HS-5 (cell line): ENCODE measurements around the gene SPPL2C.
"Not testable (repeated sequence)": the region's sequence is repeated elsewhere in the genome, so short reads cannot be mapped to it uniquely, and the experiment has no call there.

Experiments used
- DNase-seq: peaks from one replicate; pipeline ENCODE4 v3.0.0-alpha.2; 2012; ENCODE audit warnings: low read depth

Gene SPPL2C

GRCh38 chr17:45851022-45851421, 6.3 kb downstream of the SPPL2C start:
- DNase-seq, result no peak

DNA sequence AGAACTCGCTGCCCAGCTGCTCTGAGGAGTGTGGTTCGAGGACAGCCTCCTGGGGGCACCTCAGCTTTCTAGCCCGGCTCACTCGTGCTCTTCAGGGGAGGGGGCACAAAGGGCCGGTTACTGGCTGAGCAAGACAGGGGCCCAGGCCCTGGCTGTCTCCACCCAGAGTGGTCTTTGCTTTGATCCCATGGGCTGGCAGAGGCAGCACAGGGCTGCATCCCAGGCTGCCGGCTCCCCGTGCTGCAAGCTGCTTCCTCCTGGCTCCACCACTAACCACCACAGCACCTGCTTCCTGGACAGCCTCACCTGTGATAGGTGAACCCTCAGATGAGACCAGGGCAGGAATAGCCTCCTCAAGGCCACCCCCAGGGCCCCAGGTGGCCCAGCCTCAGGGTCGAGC, 6.8 kb downstream of the SPPL2C start:
- no peak for DNase-seq

DNA sequence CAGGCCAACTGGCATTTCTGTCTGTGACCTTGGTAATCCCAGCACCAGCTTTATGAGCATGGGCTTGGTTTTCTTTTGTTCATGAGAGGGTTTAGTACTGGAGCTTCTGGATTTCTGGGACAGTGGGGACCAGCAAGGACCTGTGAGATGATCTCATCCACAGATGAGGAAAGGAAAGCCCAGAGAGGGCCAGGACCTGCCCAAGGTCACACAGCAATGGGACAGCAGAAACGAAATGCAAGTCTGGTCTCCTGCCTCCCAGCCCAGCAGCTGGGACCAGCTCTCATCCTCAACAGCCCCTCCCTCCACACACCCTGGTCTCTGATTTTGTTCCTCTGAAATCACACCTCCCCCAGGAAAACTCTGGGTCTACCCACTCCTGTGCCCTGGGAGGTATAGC, 7.2 kb downstream of the SPPL2C start:
- no peak for DNase-seq

- no peak for DNase-seq
Measured at GRCh38 chr17:45852535-45853297, 8.0 kb downstream of the SPPL2C start.

DNA sequence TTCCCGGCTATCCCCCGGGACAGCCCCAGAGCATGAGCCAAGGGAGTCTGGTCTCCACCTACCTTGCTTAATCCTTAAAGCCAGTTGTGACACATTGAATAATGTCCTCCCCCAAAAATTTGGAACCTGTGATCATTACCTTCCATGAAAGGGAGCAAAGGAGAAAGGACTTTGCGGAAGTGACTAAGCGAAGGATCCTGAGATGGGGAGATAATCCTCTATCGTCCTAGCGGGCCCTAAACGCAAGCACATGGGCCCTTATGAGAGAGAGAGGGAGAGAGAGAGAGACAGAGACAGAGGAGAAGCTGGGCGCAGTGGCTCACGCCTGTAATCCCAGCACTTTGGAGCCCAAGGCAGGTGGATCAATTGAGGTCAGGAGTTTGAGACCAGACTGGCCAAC, 9.5 kb downstream of the SPPL2C start:
- no peak for DNase-seq

DNA sequence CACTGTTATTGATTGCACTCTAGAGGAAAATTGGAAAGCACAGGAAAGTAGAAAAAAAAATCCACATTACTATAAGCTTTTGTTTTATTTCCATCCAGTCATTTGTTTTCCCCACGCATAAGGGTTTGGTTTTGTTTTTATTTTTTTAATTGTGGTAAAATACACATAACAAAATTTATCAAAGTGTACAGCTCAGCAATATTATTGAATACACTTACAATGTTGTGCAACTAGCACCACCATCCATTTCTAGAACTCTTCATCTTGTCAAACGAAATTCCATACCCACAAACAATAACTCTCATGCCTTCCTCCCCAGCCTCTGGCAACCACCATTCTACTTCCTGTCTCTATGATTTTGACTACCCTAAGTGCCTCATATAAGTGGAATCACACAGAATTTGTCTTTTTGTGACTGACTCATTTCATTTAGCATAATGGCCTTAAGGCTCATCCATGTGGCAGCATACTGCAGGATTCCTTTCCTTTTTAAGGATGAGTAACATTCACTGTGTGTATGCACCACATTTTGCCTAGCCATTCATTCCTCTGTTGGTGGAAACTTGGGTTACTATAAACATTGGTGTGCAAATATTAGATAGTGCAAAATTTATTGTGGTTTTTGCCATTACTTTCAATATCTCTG, 11.1 kb downstream of the SPPL2C start:
- DNase-seq, result no peak

- no peak for DNase-seq
Measured at GRCh38 chr17:45857977-45858708, 13.5 kb downstream of the SPPL2C start.

DNA sequence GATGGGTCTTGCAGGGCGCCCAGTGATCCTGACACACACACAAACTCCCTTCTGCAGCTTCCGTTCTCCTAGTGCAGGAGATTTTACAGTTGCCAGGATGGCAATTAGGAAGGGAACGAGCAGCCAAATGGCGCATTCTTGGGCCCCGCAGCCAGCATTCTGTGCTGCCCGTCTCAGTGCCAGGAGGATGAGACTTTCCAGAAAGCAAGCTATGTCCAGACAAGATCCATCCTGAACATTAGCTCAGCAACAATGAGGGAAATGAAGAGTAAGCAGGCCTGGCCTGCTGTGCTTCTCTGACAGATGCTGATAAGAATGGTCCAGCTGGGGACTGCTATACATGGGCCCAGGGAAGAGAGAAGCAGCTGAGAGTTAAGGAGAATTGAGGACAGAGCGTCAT, 16.5 kb downstream of the SPPL2C start:
- DNase-seq, result no peak

DNA sequence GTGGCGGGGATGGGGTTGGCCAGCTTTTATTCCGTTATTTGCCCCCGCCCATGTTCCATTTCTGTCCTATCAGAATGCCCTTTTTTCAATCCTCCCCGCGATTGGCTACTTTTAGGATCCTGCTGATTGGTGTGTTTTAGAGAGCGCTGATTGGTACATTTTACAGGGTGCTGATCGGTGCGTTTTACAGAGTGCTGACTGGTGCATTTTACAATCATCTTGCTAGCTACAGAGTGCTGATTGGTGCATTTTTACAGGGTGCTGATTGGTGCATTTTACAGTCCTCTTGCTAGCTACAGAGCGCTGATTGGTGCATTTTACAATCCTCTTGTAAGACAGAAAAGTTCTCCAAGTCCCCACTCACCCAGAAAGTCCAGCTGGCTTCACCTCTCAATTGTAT, 17.4 kb downstream of the SPPL2C start:
- DNase-seq, result not testable (repeated sequence)

DNA sequence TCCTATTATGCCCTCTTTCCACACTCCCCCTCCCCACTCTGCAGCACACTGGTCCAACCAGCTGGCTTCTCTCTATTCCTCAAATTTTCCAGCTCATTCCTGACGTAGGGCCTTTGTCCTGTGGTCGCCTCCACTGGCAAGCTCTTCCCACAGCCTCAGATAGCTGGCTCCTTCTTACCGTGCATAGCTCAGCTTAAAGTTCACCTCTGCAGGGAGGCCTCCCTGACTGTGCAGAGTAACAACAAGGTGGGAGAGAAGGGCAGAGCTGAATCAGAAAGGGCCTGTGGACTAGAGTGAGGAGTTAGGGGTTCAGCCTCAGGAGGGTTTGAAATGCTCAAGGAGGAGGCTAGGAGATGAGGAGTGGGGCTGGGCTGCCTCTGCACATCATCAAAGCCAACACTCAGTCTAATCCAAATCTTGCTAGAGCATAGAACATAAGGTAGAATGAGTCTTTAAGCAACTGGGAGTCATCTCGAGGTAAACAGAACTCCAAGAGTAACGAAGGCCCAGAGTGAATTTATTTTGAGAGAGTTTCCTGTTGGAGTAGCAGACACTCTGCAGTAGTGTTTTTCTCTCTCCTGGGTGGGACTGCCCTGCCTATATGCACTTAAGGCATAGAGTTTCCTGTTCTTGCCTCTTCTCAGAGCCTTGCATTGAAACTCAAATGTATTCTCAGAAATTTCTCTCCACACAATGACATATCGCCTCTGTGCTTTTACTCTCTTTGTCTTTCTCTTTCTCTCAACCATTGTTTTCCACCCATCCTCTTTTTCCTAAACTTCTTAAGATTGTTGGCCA, 19.4 kb downstream of the SPPL2C start:
- no peak for DNase-seq

- no peak for DNase-seq
Measured at GRCh38 chr17:45867171-45867570, 22.5 kb downstream of the SPPL2C start.

DNA sequence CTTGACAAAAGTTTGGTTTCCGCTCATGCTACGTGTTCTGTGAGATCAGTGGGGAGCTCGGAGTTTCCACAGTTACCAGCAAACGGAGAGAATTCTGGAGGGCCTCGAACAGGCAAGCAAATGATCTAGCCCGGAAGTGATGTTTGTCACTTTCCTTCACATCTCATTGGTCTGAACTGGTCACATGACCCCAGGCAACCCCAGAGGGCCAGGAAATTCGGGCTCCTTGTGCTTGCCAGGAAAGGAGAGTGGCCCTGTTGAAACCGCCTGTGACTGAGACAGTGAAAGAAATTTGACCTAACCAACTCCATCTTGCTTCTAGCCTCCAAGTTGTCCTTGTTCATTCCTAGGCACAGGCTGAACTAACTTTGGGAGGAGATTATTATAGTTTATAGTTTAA, 23.0 kb downstream of the SPPL2C start:
- no peak for DNase-seq

GRCh38 chr17:45868276-45868675, 23.6 kb downstream of the SPPL2C start:
- no peak for DNase-seq

GRCh38 chr17:45869676-45870341, 25.1 kb downstream of the SPPL2C start:
- no peak for DNase-seq

DNA sequence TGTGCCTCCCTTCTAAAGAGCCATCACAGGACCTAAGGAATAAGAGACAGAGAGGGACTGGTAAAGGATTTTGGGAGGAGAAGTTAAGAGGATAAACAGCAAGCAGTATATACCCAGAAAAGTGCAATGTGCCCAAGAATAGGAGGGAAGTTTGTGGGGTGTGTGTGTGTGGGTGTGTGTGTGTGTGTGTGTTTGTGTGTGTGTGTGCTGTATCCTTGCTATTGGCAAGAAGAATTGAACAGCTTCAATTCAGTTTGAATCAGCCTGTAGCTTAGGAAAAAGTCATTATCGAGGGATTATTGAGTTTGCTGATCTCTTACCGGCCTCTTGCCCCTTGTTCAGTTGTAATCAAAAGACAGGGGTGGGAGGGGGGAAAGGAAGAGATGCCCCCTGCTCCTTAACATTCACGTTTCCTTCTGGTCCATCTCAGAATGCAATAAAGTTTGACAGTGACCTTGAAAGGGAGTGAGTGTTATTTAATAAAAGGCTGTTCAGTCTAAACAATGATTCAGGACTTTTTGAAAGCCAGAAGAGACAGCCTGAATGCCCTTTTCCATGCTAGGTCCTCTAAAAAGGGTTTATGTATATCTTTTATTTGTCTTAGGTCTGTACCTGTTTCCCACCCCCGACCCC, 25.8 kb downstream of the SPPL2C start:
- DNase-seq, result no peak

- no peak for DNase-seq
Measured at GRCh38 chr17:45871718-45872117, 27.0 kb downstream of the SPPL2C start.

- DNase-seq, result no peak
Measured at GRCh38 chr17:45873728-45874127, 29.0 kb downstream of the SPPL2C start.

GRCh38 chr17:45874151-45874550, 29.5 kb downstream of the SPPL2C start:
- no peak for DNase-seq

DNA sequence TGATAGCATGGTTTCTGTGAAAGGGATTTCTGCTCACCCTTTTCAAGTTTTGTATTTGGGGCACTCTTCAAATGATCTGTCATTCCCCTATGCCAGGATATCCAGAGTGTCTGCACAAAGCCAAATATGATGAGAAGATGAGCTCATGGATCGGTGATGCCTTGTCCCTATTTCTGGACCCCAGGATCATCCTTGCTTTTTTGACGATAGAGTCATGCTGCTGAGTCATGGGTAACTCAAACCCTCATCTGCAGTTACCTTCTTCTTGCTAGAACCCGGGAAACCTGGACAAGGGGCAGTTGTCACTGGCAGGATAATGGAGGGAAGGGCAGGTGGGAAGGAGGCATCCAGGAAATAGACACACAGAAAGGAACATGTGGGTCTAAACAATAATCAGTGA, 31.9 kb downstream of the SPPL2C start:
- DNase-seq, result no peak

DNA sequence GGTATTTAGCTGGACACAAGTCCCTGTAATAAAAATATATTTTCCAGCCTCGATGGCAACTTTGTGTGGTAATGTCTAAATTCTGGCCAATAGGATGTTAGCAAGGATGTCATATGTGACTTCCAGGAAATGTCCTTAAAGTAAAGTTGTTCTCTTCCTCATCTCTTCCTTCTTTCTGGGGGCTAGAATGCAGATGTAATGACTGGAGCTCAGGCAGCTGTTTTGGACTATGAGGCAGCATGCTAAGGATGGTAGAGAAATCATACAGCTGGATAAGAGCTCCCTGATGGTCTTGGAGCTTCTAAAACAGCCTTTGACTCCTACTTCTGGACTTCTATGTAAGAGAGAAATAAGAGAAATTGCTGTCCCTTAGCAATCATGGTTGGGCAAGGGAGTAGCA, 32.8 kb downstream of the SPPL2C start:
- DNase-seq, result no peak

- DNase-seq, result no peak
Measured at GRCh38 chr17:45883063-45883462, 38.4 kb downstream of the SPPL2C start.
